Measurements from ENCODE around the gene CASP3. TPM values are rescaled to one million over a fixed set of nuclear protein-coding genes. Genes with fewer than 3 reads are reported as not detected.

Gene CASP3
- total RNA-seq, 2 experiments from 2014 or later, result 25.8 to 44.7 TPM

DNA sequence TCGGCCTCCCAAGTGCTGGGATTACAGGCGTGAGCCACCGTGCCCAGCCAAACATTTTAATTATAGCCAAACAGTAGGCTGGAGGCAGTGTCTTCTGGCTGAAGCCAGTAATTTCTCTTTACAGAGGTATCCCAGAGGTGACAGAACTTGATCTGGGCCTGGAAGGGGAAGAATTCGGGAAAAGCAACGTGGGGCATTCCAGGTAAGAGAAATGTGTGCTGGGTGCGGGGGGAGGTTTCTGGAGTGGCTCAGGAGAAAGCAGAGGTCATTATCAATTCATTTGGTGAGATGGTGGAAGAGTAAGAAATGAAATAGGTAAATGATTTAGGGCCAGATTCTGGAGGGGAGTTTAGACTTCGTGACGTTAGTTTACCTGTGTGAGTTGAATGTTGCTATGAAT, 2.7 kb upstream of the CASP3 start:
- H4K20me1 ChIP-seq (ENCODE audit: insufficient read depth, low read length), result peaks cover 12% of the 10 kb centered on the region
- H2AFZ ChIP-seq (ENCODE audit: low read length), result no peak overlapping the region
- peaks cover 16% of the 10 kb centered on the region; the same call in 1 of the 2 replicates for H3K36me3 ChIP-seq (ENCODE audit: insufficient read depth, low read length)
- no peak overlapping the region for H3K4me2 ChIP-seq (ENCODE audit: low read length)
- CTCF ChIA-PET (ENCODE audit: unreplicated experiment), result no interaction called here
- H3K4me1 ChIP-seq (ENCODE audit: insufficient read depth, low read length, poor library complexity, severe bottlenecking), result peaks cover 19% of the 10 kb centered on the region
- H3K9me2 ChIP-seq (ENCODE audit: insufficient read depth, low read length), result no peaks in the 10 kb centered on the region
- no peak for TF ChIP-seq EZH2phosphoT487 (IDR thresholded peaks at IDR 0.05; ENCODE audit: borderline replicate concordance, low read depth, low read length)
- TF ChIP-seq, protein P1, sequence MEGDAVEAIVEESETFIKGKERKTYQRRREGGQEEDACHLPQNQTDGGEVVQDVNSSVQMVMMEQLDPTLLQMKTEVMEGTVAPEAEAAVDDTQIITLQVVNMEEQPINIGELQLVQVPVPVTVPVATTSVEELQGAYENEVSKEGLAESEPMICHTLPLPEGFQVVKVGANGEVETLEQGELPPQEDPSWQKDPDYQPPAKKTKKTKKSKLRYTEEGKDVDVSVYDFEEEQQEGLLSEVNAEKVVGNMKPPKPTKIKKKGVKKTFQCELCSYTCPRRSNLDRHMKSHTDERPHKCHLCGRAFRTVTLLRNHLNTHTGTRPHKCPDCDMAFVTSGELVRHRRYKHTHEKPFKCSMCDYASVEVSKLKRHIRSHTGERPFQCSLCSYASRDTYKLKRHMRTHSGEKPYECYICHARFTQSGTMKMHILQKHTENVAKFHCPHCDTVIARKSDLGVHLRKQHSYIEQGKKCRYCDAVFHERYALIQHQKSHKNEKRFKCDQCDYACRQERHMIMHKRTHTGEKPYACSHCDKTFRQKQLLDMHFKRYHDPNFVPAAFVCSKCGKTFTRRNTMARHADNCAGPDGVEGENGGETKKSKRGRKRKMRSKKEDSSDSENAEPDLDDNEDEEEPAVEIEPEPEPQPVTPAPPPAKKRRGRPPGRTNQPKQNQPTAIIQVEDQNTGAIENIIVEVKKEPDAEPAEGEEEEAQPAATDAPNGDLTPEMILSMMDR (conservative IDR thresholded peaks at IDR 0.05; ENCODE audit: low read length), result no peak
- peaks cover 30% of the 10 kb centered on the region for H3K79me2 ChIP-seq (ENCODE audit: insufficient read depth, low read depth, low read length)
- intact Hi-C loops (cut with micrococcal nuclease; ENCODE audit: unreplicated experiment), result no loop called here
- DNase-seq (ENCODE audit: low spot score), result no peak
- no peak overlapping the region for H3K27ac ChIP-seq (ENCODE audit: low read depth, low read length, poor library complexity, severe bottlenecking)
- H3K9me3 ChIP-seq (ENCODE audit: low read length), result no peaks in the 10 kb centered on the region
- no peak overlapping the region for H3K4me3 ChIP-seq (ENCODE audit: low read depth, low read length, poor library complexity, severe bottlenecking)
- BruUV-seq (replicated peaks), result no TSS peak
- POLR2A ChIA-PET, result no interaction called here

DNA sequence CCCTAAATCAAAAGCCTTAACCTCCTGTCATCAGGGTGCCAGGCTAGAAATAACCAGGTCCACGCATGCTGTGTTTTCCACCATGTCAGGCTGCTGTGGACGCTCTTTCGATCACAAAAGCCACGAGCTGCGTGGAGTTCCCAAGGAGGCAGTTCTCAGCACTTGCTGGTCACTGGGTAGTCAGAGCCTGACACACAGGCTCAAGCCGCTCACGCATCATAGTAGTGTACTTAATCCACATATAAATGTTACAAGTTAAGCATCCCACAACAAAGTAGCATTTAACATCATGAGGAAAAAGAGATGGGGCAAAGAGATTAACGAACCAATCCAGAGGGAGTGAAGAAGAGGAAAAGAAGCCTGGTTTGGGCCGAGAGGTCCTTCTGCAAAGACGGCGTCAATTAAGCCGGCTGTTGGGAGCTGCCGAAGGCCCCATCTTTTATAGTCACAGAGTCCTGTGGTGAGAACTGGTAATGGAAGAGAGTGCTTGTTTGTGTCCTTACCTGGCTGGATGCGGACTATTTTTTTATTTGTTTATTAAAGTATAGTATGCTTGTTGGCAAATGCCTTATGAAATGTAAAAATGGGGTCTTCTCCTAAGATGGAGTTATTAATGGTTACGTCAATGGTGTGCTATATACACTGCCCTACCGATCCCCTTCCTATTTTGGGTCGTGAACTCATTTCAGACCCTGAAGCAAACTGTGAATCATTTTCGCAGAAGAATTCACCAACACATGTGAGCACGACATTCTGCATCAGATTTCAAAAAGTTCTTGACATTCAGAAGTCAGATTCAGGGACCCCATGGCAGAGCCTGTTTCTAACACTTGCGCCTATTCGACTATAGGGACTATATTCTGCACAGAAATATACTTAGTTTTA, 966 bp upstream of the CASP3 start:
- peak overlapping the region; percentile 79 for H3K4me2 ChIP-seq (ENCODE audit: low read length)
- intact Hi-C loops (cut with micrococcal nuclease; ENCODE audit: unreplicated experiment), result loop anchor here (1.0 to 10.0 kb wide), 10 partner anchors 84 to 1542 kb away; partner anchors contain the start of genes CDKN2AIP, CENPU, CYP4V2 and IRF2
- H3K9me3 ChIP-seq (ENCODE audit: low read length), result no peaks in the 10 kb centered on the region
- peak overlapping the region; percentile 68 for H2AFZ ChIP-seq (ENCODE audit: low read length)
- peak overlapping the region; percentile 93 for H3K4me3 ChIP-seq (ENCODE audit: low read depth, low read length, poor library complexity, severe bottlenecking)
- POLR2A ChIA-PET, result interaction anchor here (0.5 to 1.9 kb wide), 18 partner anchors 10 to 1079 kb away, joined by 3 to 18 read pairs (median 3); partner anchors contain the start of gene CENPU
- BruUV-seq (replicated peaks), result TSS peak; percentile 95
- peak; percentile 27 for DNase-seq (ENCODE audit: low spot score)
- H3K36me3 ChIP-seq (ENCODE audit: insufficient read depth, low read length), result peaks cover 28% of the 10 kb centered on the region
- peaks cover 47% of the 10 kb centered on the region for H3K79me2 ChIP-seq (ENCODE audit: insufficient read depth, low read depth, low read length)
- H3K27ac ChIP-seq (ENCODE audit: low read depth, low read length, poor library complexity, severe bottlenecking), result peak overlapping the region; percentile 44
- TF ChIP-seq, protein P1 (conservative IDR thresholded peaks at IDR 0.05; ENCODE audit: low read length), result no peak
- TF ChIP-seq EZH2phosphoT487 (IDR thresholded peaks at IDR 0.05; ENCODE audit: borderline replicate concordance, low read depth, low read length), result no peak
- CTCF ChIA-PET (ENCODE audit: unreplicated experiment), result interaction anchor here (0.6 kb wide), 9 partner anchors 22 to 666 kb away, joined by 3 to 7 read pairs (median 4); no protein-coding TSS in a partner anchor
- H4K20me1 ChIP-seq (ENCODE audit: insufficient read depth, low read length), result peaks cover 17% of the 10 kb centered on the region
- H3K9me2 ChIP-seq (ENCODE audit: insufficient read depth, low read length), result no peaks in the 10 kb centered on the region
- H3K4me1 ChIP-seq (ENCODE audit: insufficient read depth, low read length, poor library complexity, severe bottlenecking), result peaks cover 36% of the 10 kb centered on the region
